ENCODE data around the gene PHLPP1. TPM values are rescaled to one million over a fixed set of nuclear protein-coding genes. Genes with fewer than 3 reads are reported as not detected.

Gene PHLPP1
- polyA plus RNA-seq, 6 donors from 2014 or later: 0.16 to 1.6 (median 0.59) TPM

GRCh38 chr18:62758591-62758990, 43.2 kb downstream of the PHLPP1 start:
- ATAC-seq (ENCODE audit: low read depth in 2 of 2): no peak
- no peak overlapping the region for H3K27ac Mint-ChIP-seq
- no peak for DNase-seq
- H3K4me3 Mint-ChIP-seq: no peak overlapping the region
- H3K27me3 Mint-ChIP-seq: no peaks in the 10 kb centered on the region
- H3K9me3 Mint-ChIP-seq: peaks cover 0 to 3% (median 0%) of the 10 kb centered on the region in 7 donors
- peaks cover 4 to 17% (median 9%) of the 10 kb centered on the region in 3 donors for H3K4me1 Mint-ChIP-seq
- H3K36me3 Mint-ChIP-seq: peaks cover 0 to 8% of the 10 kb centered on the region in 2 donors

DNA sequence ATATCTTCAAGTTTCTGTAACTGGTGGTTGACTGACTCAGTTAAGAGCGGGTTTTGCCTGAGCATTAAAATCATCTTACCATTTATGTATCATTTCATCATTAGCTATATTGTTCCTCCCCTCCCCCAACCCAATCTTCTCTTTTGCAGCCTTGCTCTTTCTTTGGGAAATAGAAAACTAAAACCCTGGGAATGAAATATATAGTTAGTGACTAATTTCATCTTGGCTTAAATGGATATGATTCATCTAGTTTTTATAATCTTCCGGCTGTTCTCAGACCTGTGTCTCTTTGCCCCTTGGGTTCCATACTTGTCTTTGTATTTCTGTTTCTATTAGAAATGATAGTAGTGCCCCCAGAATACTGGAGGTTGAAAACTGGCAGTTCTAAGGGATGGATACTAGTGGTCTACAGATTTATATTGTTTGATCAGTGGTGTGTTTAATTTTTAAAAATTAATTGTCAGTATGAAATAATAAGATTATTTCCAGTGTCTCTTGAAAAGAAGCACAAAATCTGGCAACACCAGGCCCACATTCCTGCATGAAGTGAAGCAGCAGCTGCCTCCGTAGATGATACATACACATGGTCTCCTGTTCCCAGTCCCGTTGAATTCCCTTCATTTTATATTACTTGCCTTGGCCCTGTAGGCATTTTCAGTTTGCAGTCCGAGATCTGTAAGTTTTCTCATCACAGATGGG, 44.5 kb downstream of the PHLPP1 start:
- peaks cover 0 to 8% of the 10 kb centered on the region in 2 donors for H3K36me3 Mint-ChIP-seq
- H3K9me3 Mint-ChIP-seq: peaks cover 0 to 3% (median 0%) of the 10 kb centered on the region in 7 donors
- H3K4me3 Mint-ChIP-seq: no peak overlapping the region
- H3K4me1 Mint-ChIP-seq: peaks cover 4 to 15% (median 11%) of the 10 kb centered on the region in 3 donors
- H3K27me3 Mint-ChIP-seq: no peaks in the 10 kb centered on the region
- no peak overlapping the region for H3K27ac Mint-ChIP-seq
- ATAC-seq (ENCODE audit: low read depth in 2 of 2) (no peak), DNase-seq (no peak)

- H3K4me1 Mint-ChIP-seq: peaks cover 4 to 14% (median 11%) of the 10 kb centered on the region in 3 donors
- H3K27me3 Mint-ChIP-seq: no peaks in the 10 kb centered on the region
- DNase-seq (no peak), ATAC-seq (ENCODE audit: low read depth in 2 of 2) (no peak)
- peaks cover 0 to 8% of the 10 kb centered on the region in 2 donors for H3K36me3 Mint-ChIP-seq
- H3K9me3 Mint-ChIP-seq: no peaks in the 10 kb centered on the region
- H3K4me3 Mint-ChIP-seq: no peak overlapping the region
- H3K27ac Mint-ChIP-seq: no peak overlapping the region
Observed at GRCh38 chr18:62760403-62760734, 45.0 kb downstream of the PHLPP1 start.

DNA sequence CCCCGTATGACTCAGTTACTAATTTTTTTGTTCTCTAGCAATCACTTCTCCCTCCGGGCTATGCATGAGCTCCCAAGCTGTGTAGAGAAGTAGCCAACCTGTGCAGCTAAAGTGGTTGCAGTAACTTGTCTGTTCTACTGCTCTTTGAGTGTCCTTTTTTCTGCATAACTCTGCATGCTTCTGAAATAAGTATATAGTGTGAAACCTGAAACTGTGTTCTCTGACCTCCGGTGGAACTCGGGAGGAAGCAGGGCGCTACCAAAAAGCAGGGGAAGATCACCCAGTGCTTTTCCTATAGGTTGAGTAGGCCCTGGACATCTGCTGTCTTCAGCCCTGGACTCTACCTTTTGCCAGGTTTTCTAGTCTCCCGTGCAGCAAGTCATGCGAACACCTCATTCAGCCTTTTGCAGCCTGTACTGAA, 47.8 kb downstream of the PHLPP1 start:
- peaks cover 7 to 30% (median 22%) of the 10 kb centered on the region in 3 donors for H3K4me1 Mint-ChIP-seq
- peaks cover 0 to 8% of the 10 kb centered on the region in 2 donors for H3K36me3 Mint-ChIP-seq
- ATAC-seq (ENCODE audit: low read depth in 2 of 2): no peak
- no peak overlapping the region for H3K27ac Mint-ChIP-seq
- DNase-seq: no peak
- no peaks in the 10 kb centered on the region for H3K9me3 Mint-ChIP-seq
- H3K27me3 Mint-ChIP-seq: no peaks in the 10 kb centered on the region
- no peak overlapping the region for H3K4me3 Mint-ChIP-seq

DNA sequence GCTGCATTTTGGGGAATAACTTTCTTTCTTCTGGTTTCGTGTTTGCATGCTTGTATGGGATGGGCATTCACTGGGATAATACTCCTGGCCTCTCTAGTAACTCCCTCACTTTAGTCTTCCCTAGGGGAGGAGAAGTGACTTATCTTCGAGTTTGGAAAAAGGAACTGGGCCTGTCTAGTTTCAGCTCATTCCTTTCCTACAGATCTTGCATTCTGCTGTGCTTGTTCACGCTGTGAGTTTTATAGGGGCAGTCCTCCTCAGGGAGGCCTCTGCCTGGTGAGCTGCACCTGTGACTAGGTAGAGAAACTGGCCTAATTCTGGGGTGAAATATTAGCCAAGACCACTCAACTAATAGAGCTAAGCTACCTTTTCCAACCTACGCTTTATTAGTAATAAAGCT, 50.9 kb downstream of the PHLPP1 start:
- H3K9me3 Mint-ChIP-seq: no peaks in the 10 kb centered on the region
- DNase-seq (no peak), ATAC-seq (ENCODE audit: low read depth in 2 of 2) (no peak)
- no peaks in the 10 kb centered on the region for H3K36me3 Mint-ChIP-seq
- H3K4me1 Mint-ChIP-seq: peaks cover 10 to 31% (median 26%) of the 10 kb centered on the region in 3 donors
- H3K4me3 Mint-ChIP-seq: no peak overlapping the region
- H3K27me3 Mint-ChIP-seq: no peaks in the 10 kb centered on the region
- peak overlapping the region in 1 of 6 donors; percentile 32 for H3K27ac Mint-ChIP-seq

DNA sequence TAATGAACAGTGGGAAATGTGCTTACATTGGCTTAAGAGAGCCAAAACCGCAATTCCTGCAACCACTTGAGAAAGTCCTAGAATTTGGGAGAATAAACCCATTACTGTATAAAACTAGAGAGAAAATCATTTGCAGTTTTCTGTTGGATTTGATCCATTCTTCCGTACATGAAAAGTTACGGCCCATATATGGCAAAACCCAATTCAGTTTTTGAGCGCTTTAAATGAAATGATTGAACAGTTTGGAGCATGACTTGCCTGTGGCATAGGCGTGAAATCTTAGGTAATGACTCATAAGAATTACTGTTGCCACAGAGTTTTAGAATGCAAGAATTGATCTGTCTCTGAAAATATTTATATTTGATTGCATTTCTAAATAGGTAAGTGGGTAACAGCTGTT, 52.0 kb downstream of the PHLPP1 start:
- H3K27ac Mint-ChIP-seq: peak overlapping the region in 2 of 6 donors; percentile 33 to 76

GRCh38 chr18:62767836-62768557, 52.7 kb downstream of the PHLPP1 start:
- Mint-ChIP-seq H3K27me3 (no peaks in the 10 kb centered on the region), H3K9me3 (no peaks in the 10 kb centered on the region), H3K27ac (peak overlapping the region in 2 of 6 donors; percentile 33 to 76), H3K4me3 (no peak overlapping the region), H3K36me3 (no peaks in the 10 kb centered on the region), H3K4me1 (peaks cover 10 to 40% (median 31%) of the 10 kb centered on the region in 3 donors)
- no peak for DNase-seq
- ATAC-seq (ENCODE audit: low read depth in 2 of 2): peak; percentile 43 to 57

More for the DNA sequence above, 52.0 kb downstream of the PHLPP1 start:
- Mint-ChIP-seq H3K4me1 (peaks cover 10 to 40% (median 31%) of the 10 kb centered on the region in 3 donors), H3K9me3 (no peaks in the 10 kb centered on the region), H3K36me3 (no peaks in the 10 kb centered on the region), H3K27me3 (no peaks in the 10 kb centered on the region), H3K4me3 (no peak overlapping the region)
- ATAC-seq (ENCODE audit: low read depth in 2 of 2) (no peak), DNase-seq (no peak)

DNA sequence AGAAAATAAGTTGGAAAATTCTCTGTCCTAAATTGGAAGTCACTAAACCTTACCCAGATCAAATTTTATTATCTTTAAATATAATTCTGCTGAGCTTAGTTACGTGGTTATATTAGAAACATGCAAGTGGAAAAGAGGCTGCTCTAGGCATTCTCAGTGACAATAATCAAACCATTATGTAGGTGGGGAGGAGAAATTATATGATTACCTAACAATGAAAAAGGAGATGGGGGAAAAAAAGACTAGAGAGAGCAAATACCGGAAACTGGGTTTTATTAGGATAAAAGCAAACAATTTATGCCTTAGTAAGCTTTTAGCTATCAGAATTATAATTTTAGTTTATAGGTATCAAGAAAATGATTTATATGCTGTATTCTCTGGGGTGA, 53.2 kb downstream of the PHLPP1 start:
- DNase-seq (no peak), ATAC-seq (ENCODE audit: low read depth in 2 of 2) (no peak)
- Mint-ChIP-seq H3K9me3 (no peaks in the 10 kb centered on the region), H3K27me3 (no peaks in the 10 kb centered on the region), H3K4me1 (peaks cover 11 to 36% (median 28%) of the 10 kb centered on the region in 3 donors), H3K36me3 (no peaks in the 10 kb centered on the region), H3K4me3 (no peak overlapping the region), H3K27ac (peak overlapping the region in 1 of 6 donors; percentile 12)

DNA sequence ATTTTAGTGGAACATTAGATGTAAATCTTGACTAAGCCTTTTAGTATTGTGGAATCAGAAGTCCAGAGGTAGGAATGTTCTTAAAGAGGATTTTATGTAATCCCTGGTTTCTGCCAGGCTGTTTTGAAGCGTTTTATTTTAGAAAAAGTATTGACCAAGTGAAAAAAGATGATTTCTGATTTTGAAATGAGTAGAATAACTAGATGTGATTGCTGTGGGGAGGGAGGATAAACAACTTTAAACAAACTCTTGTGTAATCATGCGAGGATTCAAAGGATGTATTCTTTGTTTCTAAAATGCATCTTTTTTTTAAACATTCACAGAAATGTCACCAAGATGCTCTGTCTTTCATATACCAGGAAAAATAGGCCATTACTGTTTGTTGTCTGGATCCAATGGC, 53.9 kb downstream of the PHLPP1 start:
- no peaks in the 10 kb centered on the region for H3K36me3 Mint-ChIP-seq
- no peak for ATAC-seq (ENCODE audit: low read depth in 2 of 2)
- peak overlapping the region in 1 of 6 donors; percentile 27 for H3K27ac Mint-ChIP-seq
- H3K4me3 Mint-ChIP-seq: no peak overlapping the region
- no peaks in the 10 kb centered on the region for H3K9me3 Mint-ChIP-seq
- H3K4me1 Mint-ChIP-seq: peaks cover 17 to 39% (median 31%) of the 10 kb centered on the region in 3 donors
- no peaks in the 10 kb centered on the region for H3K27me3 Mint-ChIP-seq
- DNase-seq: no peak

DNA sequence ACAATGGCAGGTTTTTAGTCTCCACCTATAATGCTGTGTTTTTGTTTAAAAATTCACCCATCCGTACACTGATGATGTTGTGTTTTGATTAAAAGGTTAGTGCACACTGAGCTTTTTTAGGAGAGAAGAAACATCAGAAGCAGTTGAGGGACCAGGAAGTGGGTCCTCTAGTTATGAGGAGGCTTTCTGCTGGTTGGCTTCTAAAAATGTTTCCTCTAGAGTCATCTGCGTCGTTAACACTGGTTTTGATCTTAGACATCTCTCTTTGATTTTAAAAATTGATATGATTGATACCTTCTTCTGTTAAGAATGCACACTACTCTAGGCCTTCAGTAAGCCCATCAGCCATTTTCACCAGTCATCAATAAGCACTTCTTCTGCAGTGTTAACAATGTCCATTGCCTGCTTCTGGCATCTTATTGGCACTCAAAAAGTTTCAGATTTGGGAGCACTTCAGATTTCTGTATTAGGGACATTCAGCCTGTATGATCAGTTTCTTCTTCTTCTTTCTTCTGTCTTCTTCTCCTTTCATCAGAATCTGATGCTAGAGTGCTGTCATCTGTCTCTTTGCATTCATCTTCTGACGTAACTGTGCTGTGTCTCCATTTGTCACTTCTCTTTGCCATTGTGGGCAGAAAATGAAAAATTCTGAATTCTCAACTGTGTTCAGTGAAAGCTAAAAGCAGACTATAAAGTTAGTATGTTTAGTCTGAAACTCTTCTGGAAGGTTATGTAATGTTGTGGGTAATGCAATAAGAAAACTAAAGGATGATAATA, 56.3 kb downstream of the PHLPP1 start:
- H3K4me1 Mint-ChIP-seq: peaks cover 17 to 40% (median 28%) of the 10 kb centered on the region in 3 donors
- peaks cover 0 to 2% (median 0%) of the 10 kb centered on the region in 7 donors for H3K9me3 Mint-ChIP-seq
- ATAC-seq (ENCODE audit: low read depth in 2 of 2) (no peak), DNase-seq (no peak)
- H3K27ac Mint-ChIP-seq: peak overlapping the region in 3 of 6 donors; percentile 10 to 13 (median 11)
- H3K36me3 Mint-ChIP-seq: no peaks in the 10 kb centered on the region
- no peak overlapping the region for H3K4me3 Mint-ChIP-seq
- no peaks in the 10 kb centered on the region for H3K27me3 Mint-ChIP-seq

- Mint-ChIP-seq H3K4me1 (peaks cover 13 to 33% (median 25%) of the 10 kb centered on the region in 3 donors), H3K27me3 (no peaks in the 10 kb centered on the region), H3K4me3 (no peak overlapping the region), H3K36me3 (no peaks in the 10 kb centered on the region), H3K27ac (peak overlapping the region in 1 of 6 donors; percentile 47), H3K9me3 (peaks cover 0 to 2% (median 0%) of the 10 kb centered on the region in 7 donors)
- DNase-seq (no peak), ATAC-seq (ENCODE audit: low read depth in 2 of 2) (no peak)
Observed at GRCh38 chr18:62772860-62773584, 57.7 kb downstream of the PHLPP1 start.

GRCh38 chr18:62773691-62774090, 58.4 kb downstream of the PHLPP1 start:
- Mint-ChIP-seq H3K36me3 (no peaks in the 10 kb centered on the region), H3K27ac (peak overlapping the region in 1 of 6 donors; percentile 75), H3K4me1 (peaks cover 9 to 28% (median 19%) of the 10 kb centered on the region in 3 donors), H3K9me3 (peaks cover 0 to 2% (median 0%) of the 10 kb centered on the region in 7 donors), H3K27me3 (no peaks in the 10 kb centered on the region), H3K4me3 (no peak overlapping the region)
- no peak for DNase-seq
- ATAC-seq (ENCODE audit: low read depth in 2 of 2): no peak

Data from naive B cell (primary cell).